HepG2 (cell line): Measurements from ENCODE around the gene ULBP2. TPM values are rescaled to one million over a fixed set of nuclear protein-coding genes. Genes with fewer than 3 reads are reported as not detected.

Experiments
- CAMTA2 ChIP-seq: sonication (generic); formaldehyde crosslinking; IDR thresholded peaks from 2 replicates; pipeline ENCODE4 v1.4.0; 2020; ENCODE audit warnings: mild to moderate bottlenecking, missing genetic modification reagents, borderline replicate concordance
- CTCF ChIP-seq: sonication (generic); formaldehyde crosslinking; IDR thresholded peaks from 2 replicates; pipeline ENCODE4 v1.5.0; 2020; ENCODE audit warnings: mild to moderate bottlenecking, missing genetic modification reagents, moderate library complexity
- GMEB1 ChIP-seq: sonication (generic); formaldehyde crosslinking; IDR thresholded peaks from 2 replicates; pipeline ENCODE4 v1.5.1; 2020; ENCODE audit warnings: missing genetic modification reagents, mild to moderate bottlenecking, borderline replicate concordance
- HINFP ChIP-seq: sonication (generic); formaldehyde crosslinking; IDR thresholded peaks from 2 replicates; pipeline ENCODE4 v1.4.0; 2020; ENCODE audit warnings: low read depth, mild to moderate bottlenecking, missing genetic modification reagents
- NRL ChIP-seq: sonication (generic); formaldehyde crosslinking; IDR thresholded peaks from 2 replicates; pipeline ENCODE4 v1.5.0; 2020; ENCODE audit warnings: missing genetic modification reagents, mild to moderate bottlenecking, moderate library complexity, borderline replicate concordance
- PRMT3 ChIP-seq: sonication (generic); formaldehyde crosslinking; IDR thresholded peaks from 2 replicates; pipeline ENCODE4 v1.8.1; 2022; ENCODE audit warnings: low read depth, mild to moderate bottlenecking, moderate library complexity, missing genetic modification reagents, borderline replicate concordance
- STAG1 ChIP-seq: sonication (generic); formaldehyde crosslinking; IDR thresholded peaks from 2 replicates; pipeline ENCODE4 v1.4.0; 2020; ENCODE audit warnings: missing genetic modification reagents
- TGIF2 ChIP-seq: IDR thresholded peaks from 2 replicates; pipeline ENCODE4 v1.6.1; 2016; ENCODE audit warnings: control low read depth, missing compliant biosample characterization
- ZFY ChIP-seq: sonication (generic); formaldehyde crosslinking; IDR thresholded peaks from 2 replicates; pipeline ENCODE4 v1.4.0; 2020; ENCODE audit warnings: missing genetic modification reagents
- ZNF30 ChIP-seq: sonication (generic); formaldehyde crosslinking; IDR thresholded peaks from 2 replicates; pipeline ENCODE4 v1.5.0; 2020; ENCODE audit warnings: mild to moderate bottlenecking, missing genetic modification reagents
- ZNF350 ChIP-seq: sonication (generic); formaldehyde crosslinking; IDR thresholded peaks from 2 replicates; pipeline ENCODE4 v1.4.0; 2020; ENCODE audit warnings: mild to moderate bottlenecking, low read depth, missing genetic modification reagents, borderline replicate concordance
- ZNF782 ChIP-seq: sonication (generic); formaldehyde crosslinking; IDR thresholded peaks from 2 replicates; pipeline ENCODE4 v1.4.0; 2020; ENCODE audit warnings: missing genetic modification reagents, mild to moderate bottlenecking, borderline replicate concordance
- polyA plus RNA-seq, 8 experiments: library from polyadenylated mRNA; depleted of rRNA in 3 of 8; stranded (reverse) in 7 of 8; unstranded in 1 of 8; fragments of >200 nt; fragmentation: Illumina TruSeq in 4 of 8; extraction: Trizol in 4 of 8; gene quantifications; 2 replicates each; pipeline versions ENCODE4 v1.2.1 to v1.2.3, GENCODE V29; 2011 to 2016; ENCODE audit warnings: low read depth in 4 of 8, missing spikeins in 1 of 8, mixed read lengths in 1 of 8; ENCODE audit not compliant: insufficient read depth in 1 of 8
- total RNA-seq, 5 experiments: library from RNA; depleted of rRNA; stranded (reverse); fragments of >200 nt; fragmentation: Illumina TruSeq; extraction: Trizol; gene quantifications; 2 replicates each; pipeline ENCODE4 v1.2.3, GENCODE V29; 2016; ENCODE audit warnings: low read depth in 1 of 5

ULBP2 gene
- total and polyA plus RNA-seq, 2 of the 13 experiments (the other 11 are each of a cell fraction or from before 2014, with no cell fraction given) = not detected

DNA sequence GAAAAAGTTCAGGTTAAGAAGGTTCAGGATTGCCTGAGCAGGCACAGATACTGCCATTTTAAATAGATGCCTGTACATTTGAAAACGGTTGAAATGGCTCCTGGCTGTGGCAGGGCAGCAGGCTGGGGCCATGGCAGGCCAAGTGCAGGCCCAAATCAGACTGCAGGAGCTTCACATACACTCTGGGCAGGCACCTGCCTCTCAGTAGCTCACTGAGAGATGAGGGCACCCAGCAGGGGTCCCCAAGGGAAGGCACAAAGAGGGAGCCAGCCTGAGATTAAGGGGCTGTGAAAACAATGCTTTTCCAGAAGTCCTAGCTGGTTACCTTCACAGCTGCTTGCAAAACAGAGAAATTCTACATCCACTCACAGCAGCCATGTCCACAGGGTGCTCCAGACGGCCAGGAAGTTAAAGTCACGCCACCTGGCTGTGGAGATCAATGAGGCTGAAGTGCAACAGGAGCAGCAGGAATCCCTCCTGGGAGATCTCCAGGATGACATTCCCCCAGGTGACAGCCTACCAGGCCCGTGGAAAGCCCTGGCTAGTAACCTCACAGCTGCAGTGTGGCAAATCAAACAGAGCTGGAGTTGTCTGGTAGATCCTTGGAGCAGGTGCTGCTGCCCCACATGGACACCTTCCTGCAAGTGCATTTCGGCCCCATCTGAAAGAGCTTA, 37.7 kb upstream of the ULBP2 start (continued):
- TF ChIP-seq CTCF (CRISPR knock-in tag) (peak; percentile 53), ZNF30 (CRISPR knock-in tag) (0 out of 2 replicates have a peak, but pooled peaks have one; percentile 33), PRMT3 (CRISPR knock-in tag) (no peak), GMEB1 (no peak), ZFY (CRISPR knock-in tag) (0 out of 2 replicates have a peak, but pooled peaks have one; percentile 19), ZNF350 (0 out of 2 replicates have a peak, but pooled peaks have one; percentile 15), CAMTA2 (CRISPR knock-in tag) (no peak), ZNF782 (CRISPR knock-in tag) (0 out of 2 replicates have a peak, but pooled peaks have one; percentile 50), TGIF2 (peak; percentile 50; the same call in 1 of the 2 replicates), NRL (CRISPR knock-in tag) (no peak), HINFP (CRISPR knock-in tag) (peak; percentile 68; the same call in 1 of the 2 replicates), STAG1 (peak; percentile 12; the same call in 1 of the 2 replicates)
- TF ChIP-seq, all 625 proteins: peak for 15
